ENCODE results near the gene IPO8.

- no peak for TF ChIP-seq CTCF (IDR thresholded peaks at IDR 0.05)
- TF ChIP-seq POLR2A (IDR thresholded peaks at IDR 0.05) = no peak
These were observed 78.2 kb downstream of the IPO8 start for GRCh38 chr12:30617346-30618016.
